ENCODE results near the gene ACTR5. TPM values are rescaled to one million over a fixed set of nuclear protein-coding genes. Genes with fewer than 3 reads are reported as not detected.

Gene ACTR5
- total RNA-seq, 1 experiment from 2014 or later, result 18.3 TPM

DNA sequence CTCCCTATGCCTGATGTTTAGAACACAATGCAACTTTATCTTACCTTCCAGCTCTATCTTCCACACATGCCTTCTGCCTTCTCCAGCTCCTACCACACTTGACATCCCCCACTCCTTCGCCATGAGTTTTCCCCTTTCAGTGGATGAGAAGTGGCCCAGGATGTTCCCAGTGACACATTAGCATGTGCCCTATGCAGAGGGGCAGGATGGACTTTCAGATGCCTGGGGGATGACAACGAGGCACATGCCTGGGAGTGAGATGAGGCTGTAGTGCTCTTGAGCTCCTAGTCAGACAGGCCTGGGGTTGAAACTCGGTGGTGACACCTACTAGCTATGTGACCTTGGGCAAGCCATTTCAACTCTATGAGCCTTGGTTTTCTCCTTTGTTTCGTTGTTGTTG is 44.1 kb upstream of the ACTR5 start:
- no TSS peak for BruUV-seq (replicated peaks)
- no peaks in the 10 kb centered on the region for H3K36me3 ChIP-seq (ENCODE audit: low read depth, low read length)
- no peaks in the 10 kb centered on the region for H3F3A ChIP-seq (ENCODE audit: low read length, unreplicated experiment)
- DNase-seq (no peak), ATAC-seq (no peak)
- H3K4me3 ChIP-seq (ENCODE audit: low read length), result no peak overlapping the region
- H3K9me2 ChIP-seq (replicated peaks; ENCODE audit: low read length), result no peaks in the 10 kb centered on the region
- H4K20me1 ChIP-seq (ENCODE audit: low read length), result no peaks in the 10 kb centered on the region
- no peak overlapping the region for H3K27ac ChIP-seq (ENCODE audit: low read length)
- CTCF ChIA-PET, result no interaction called here
- intact Hi-C loops (cut with micrococcal nuclease), result no loop called here
- H3K79me2 ChIP-seq (ENCODE audit: low read length), result no peaks in the 10 kb centered on the region
- TF ChIP-seq EZH2phosphoT487 (IDR thresholded peaks at IDR 0.05; ENCODE audit: borderline replicate concordance, low read length) (no peak), CTCF (conservative IDR thresholded peaks at IDR 0.05; ENCODE audit: low read depth, low read length) (no peak), EZH2 (IDR thresholded peaks at IDR 0.05; ENCODE audit: low read length, unreplicated experiment) (no peak)
- no peaks in the 10 kb centered on the region for H3K4me1 ChIP-seq (ENCODE audit: insufficient read depth, low read length)
- H3K27me3 ChIP-seq (ENCODE audit: low read length), result peaks cover 70% of the 10 kb centered on the region
- H3K9ac ChIP-seq (ENCODE audit: low read length), result no peak overlapping the region
- H3K4me2 ChIP-seq (ENCODE audit: low read length), result no peak overlapping the region
- H3K9me3 ChIP-seq (ENCODE audit: low read length), result no peaks in the 10 kb centered on the region
- H2AFZ ChIP-seq (ENCODE audit: low read length), result no peak overlapping the region
- POLR2A ChIA-PET (ENCODE audit: unreplicated experiment), result no interaction called here

- Histone ChIP-seq H3K4me1 (ENCODE audit: insufficient read depth, low read length) (no peaks in the 10 kb centered on the region), H3K79me2 (ENCODE audit: low read length) (no peaks in the 10 kb centered on the region), H2AFZ (ENCODE audit: low read length) (no peak overlapping the region), H3K4me3 (ENCODE audit: low read length) (no peak overlapping the region), H3K4me2 (ENCODE audit: low read length) (no peak overlapping the region), H3K36me3 (ENCODE audit: low read depth, low read length) (no peaks in the 10 kb centered on the region), H3F3A (ENCODE audit: low read length, unreplicated experiment) (no peaks in the 10 kb centered on the region), H3K9me2 (replicated peaks; ENCODE audit: low read length) (no peaks in the 10 kb centered on the region), H3K27me3 (ENCODE audit: low read length) (peaks cover 51% of the 10 kb centered on the region), H3K9ac (ENCODE audit: low read length) (no peak overlapping the region), H4K20me1 (ENCODE audit: low read length) (no peaks in the 10 kb centered on the region), H3K27ac (ENCODE audit: low read length) (no peak overlapping the region), H3K9me3 (ENCODE audit: low read length) (no peaks in the 10 kb centered on the region)
- DNase-seq, result no peak
- no TSS peak for BruUV-seq (replicated peaks)
- intact Hi-C loops (cut with micrococcal nuclease), result no loop called here
- no peak for ATAC-seq
- TF ChIP-seq CTCF (conservative IDR thresholded peaks at IDR 0.05; ENCODE audit: low read depth, low read length), result no peak
- POLR2A ChIA-PET (ENCODE audit: unreplicated experiment), result no interaction called here
- CTCF ChIA-PET, result no interaction called here
Observed at GRCh38 chr20:38706509-38706908, 41.8 kb upstream of the ACTR5 start.

DNA sequence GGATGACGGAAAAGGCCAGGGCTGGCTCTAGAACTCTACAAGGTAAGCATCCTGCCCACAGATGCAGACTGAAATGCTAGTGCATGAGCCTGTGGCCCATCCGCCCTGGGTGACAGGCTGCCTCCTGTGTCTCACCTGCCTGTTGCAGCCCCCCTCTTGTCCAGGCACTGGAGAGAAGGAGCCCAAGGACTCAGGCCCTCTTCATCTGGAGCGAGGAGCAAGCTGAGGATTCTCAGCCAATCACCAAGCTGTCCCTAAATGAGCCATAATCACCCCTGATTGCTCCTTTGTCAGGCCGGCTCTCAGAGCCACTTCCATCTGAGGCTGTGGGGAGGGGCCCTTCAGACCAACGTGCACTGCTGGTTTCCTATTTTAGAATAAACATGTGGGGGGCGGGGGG is 34.0 kb upstream of the ACTR5 start:
- H3K4me3 ChIP-seq (ENCODE audit: low read length), result no peak overlapping the region
- no peak overlapping the region for H3K27ac ChIP-seq (ENCODE audit: low read length)
- ATAC-seq, result no peak
- no peaks in the 10 kb centered on the region for H3F3A ChIP-seq (ENCODE audit: low read length, unreplicated experiment)
- ChIA-PET CTCF (no interaction called here), POLR2A (ENCODE audit: unreplicated experiment) (no interaction called here)
- H3K27me3 ChIP-seq (ENCODE audit: low read length), result peaks cover 54% of the 10 kb centered on the region
- H2AFZ ChIP-seq (ENCODE audit: low read length), result no peak overlapping the region
- TF ChIP-seq CTCF (conservative IDR thresholded peaks at IDR 0.05; ENCODE audit: low read depth, low read length) (no peak), EZH2phosphoT487 (IDR thresholded peaks at IDR 0.05; ENCODE audit: borderline replicate concordance, low read length) (no peak), EZH2 (IDR thresholded peaks at IDR 0.05; ENCODE audit: low read length, unreplicated experiment) (no peak)
- no peaks in the 10 kb centered on the region for H3K79me2 ChIP-seq (ENCODE audit: low read length)
- intact Hi-C loops (cut with micrococcal nuclease), result no loop called here
- no peak overlapping the region for H3K4me2 ChIP-seq (ENCODE audit: low read length)
- H3K9me2 ChIP-seq (replicated peaks; ENCODE audit: low read length), result no peaks in the 10 kb centered on the region
- BruUV-seq (replicated peaks), result no TSS peak
- H3K4me1 ChIP-seq (ENCODE audit: insufficient read depth, low read length), result no peaks in the 10 kb centered on the region
- H3K9ac ChIP-seq (ENCODE audit: low read length), result no peak overlapping the region
- H3K9me3 ChIP-seq (ENCODE audit: low read length), result no peaks in the 10 kb centered on the region
- no peak for DNase-seq
- H4K20me1 ChIP-seq (ENCODE audit: low read length), result no peaks in the 10 kb centered on the region
- H3K36me3 ChIP-seq (ENCODE audit: low read depth, low read length), result no peaks in the 10 kb centered on the region
